ENCODE data around the gene N4BP2L2. TPM values are rescaled to one million over a fixed set of nuclear protein-coding genes. Genes with fewer than 3 reads are reported as not detected.

The N4BP2L2 gene
- total and polyA plus RNA-seq, 2 experiments from 2014 or later = 63.1 to 160 TPM

DNA sequence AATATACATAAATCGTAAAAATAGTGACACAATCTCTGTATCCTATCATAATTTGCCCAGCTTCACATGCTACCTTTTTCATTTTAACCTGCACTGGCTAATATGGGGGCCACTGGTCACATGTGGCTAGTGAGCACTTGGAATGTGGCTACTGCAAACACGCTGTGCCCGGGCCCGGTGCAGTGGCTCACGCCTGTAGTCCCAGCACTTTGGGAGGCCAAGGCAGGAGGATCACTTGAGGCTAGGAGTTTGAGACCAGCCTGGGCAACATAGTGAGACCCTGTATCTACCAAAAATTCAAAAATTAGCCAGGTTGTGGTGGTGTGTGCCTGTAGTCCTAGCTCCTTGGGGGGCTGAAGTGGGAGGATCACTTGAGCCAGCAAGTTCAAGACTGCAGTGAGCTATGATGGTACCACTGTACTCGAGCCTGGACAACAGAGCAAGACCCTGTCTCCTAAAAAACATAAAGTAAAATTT, 109.1 kb downstream of the N4BP2L2 start:
- no peaks in the 10 kb centered on the region for H3K36me3 ChIP-seq (ENCODE audit: insufficient read depth)
- H3K27ac ChIP-seq (ENCODE audit: low read depth) = no peak overlapping the region
- TF ChIP-seq NANOG (IDR thresholded peaks at IDR 0.05; ENCODE audit: borderline replicate concordance) (no peak), EZH2 (IDR thresholded peaks at IDR 0.05; ENCODE audit: low read depth, unreplicated experiment) (no peak), CREB1 (CRISPR knock-in tag; IDR thresholded peaks at IDR 0.05; ENCODE audit: low read depth) (no peak), ZNF331 (CRISPR knock-in tag; IDR thresholded peaks at IDR 0.05; ENCODE audit: low read depth) (no peak), JUNB (IDR thresholded peaks at IDR 0.05; ENCODE audit: unreplicated experiment) (no peak), STAT1 (IDR thresholded peaks at IDR 0.05; ENCODE audit: unreplicated experiment) (no peak), EZH2phosphoT487 (IDR thresholded peaks at IDR 0.05; ENCODE audit: unreplicated experiment) (no peak), ZNF114 (CRISPR knock-in tag; IDR thresholded peaks at IDR 0.05) (no peak)
- TF ChIP-seq, protein P1, sequence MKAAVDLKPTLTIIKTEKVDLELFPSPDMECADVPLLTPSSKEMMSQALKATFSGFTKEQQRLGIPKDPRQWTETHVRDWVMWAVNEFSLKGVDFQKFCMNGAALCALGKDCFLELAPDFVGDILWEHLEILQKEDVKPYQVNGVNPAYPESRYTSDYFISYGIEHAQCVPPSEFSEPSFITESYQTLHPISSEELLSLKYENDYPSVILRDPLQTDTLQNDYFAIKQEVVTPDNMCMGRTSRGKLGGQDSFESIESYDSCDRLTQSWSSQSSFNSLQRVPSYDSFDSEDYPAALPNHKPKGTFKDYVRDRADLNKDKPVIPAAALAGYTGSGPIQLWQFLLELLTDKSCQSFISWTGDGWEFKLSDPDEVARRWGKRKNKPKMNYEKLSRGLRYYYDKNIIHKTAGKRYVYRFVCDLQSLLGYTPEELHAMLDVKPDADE (IDR thresholded peaks at IDR 0.05) = no peak
- TF ChIP-seq, protein P2, sequence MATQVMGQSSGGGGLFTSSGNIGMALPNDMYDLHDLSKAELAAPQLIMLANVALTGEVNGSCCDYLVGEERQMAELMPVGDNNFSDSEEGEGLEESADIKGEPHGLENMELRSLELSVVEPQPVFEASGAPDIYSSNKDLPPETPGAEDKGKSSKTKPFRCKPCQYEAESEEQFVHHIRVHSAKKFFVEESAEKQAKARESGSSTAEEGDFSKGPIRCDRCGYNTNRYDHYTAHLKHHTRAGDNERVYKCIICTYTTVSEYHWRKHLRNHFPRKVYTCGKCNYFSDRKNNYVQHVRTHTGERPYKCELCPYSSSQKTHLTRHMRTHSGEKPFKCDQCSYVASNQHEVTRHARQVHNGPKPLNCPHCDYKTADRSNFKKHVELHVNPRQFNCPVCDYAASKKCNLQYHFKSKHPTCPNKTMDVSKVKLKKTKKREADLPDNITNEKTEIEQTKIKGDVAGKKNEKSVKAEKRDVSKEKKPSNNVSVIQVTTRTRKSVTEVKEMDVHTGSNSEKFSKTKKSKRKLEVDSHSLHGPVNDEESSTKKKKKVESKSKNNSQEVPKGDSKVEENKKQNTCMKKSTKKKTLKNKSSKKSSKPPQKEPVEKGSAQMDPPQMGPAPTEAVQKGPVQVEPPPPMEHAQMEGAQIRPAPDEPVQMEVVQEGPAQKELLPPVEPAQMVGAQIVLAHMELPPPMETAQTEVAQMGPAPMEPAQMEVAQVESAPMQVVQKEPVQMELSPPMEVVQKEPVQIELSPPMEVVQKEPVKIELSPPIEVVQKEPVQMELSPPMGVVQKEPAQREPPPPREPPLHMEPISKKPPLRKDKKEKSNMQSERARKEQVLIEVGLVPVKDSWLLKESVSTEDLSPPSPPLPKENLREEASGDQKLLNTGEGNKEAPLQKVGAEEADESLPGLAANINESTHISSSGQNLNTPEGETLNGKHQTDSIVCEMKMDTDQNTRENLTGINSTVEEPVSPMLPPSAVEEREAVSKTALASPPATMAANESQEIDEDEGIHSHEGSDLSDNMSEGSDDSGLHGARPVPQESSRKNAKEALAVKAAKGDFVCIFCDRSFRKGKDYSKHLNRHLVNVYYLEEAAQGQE (IDR thresholded peaks at IDR 0.05; ENCODE audit: unreplicated experiment) = no peak
- TF ChIP-seq, protein P3, sequence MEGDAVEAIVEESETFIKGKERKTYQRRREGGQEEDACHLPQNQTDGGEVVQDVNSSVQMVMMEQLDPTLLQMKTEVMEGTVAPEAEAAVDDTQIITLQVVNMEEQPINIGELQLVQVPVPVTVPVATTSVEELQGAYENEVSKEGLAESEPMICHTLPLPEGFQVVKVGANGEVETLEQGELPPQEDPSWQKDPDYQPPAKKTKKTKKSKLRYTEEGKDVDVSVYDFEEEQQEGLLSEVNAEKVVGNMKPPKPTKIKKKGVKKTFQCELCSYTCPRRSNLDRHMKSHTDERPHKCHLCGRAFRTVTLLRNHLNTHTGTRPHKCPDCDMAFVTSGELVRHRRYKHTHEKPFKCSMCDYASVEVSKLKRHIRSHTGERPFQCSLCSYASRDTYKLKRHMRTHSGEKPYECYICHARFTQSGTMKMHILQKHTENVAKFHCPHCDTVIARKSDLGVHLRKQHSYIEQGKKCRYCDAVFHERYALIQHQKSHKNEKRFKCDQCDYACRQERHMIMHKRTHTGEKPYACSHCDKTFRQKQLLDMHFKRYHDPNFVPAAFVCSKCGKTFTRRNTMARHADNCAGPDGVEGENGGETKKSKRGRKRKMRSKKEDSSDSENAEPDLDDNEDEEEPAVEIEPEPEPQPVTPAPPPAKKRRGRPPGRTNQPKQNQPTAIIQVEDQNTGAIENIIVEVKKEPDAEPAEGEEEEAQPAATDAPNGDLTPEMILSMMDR (conservative IDR thresholded peaks at IDR 0.05; ENCODE audit: low read depth in 2 of 2) = no peak
- H3K79me2 ChIP-seq (replicated peaks; ENCODE audit: insufficient read depth) = 0 out of 2 replicates have a peak, but pooled peaks cover 7% of the 10 kb centered on the region
- Mint-ChIP-seq H3K4me1 (peaks cover 19% of the 10 kb centered on the region), H3K36me3 (ENCODE audit: low read depth) (no peaks in the 10 kb centered on the region; the same call in 2 of the 3 replicates), H3K27ac (no peak overlapping the region), H3K4me3 (no peak overlapping the region), H3K27me3 (ENCODE audit: insufficient read depth, low read depth, poor library complexity) (peaks cover 6% of the 10 kb centered on the region), H3K9me3 (no peaks in the 10 kb centered on the region)
- H2AFZ ChIP-seq = no peak overlapping the region
- H3K4me3 ChIP-seq = no peak overlapping the region
- ATAC-seq = no peak
- H3F3A ChIP-seq (replicated peaks; ENCODE audit: low read depth) = peaks cover 14% of the 10 kb centered on the region; the same call in 1 of the 2 replicates
- 0 out of 2 replicates have a peak, but pooled peaks cover 3% of the 10 kb centered on the region for H4K20me1 ChIP-seq (replicated peaks; ENCODE audit: insufficient read depth)
- DNase-seq (ENCODE audit: low spot score) = no peak
- no peaks in the 10 kb centered on the region for H3K9me2 ChIP-seq (ENCODE audit: insufficient read depth)
- no peak overlapping the region for H3K4me2 ChIP-seq
- peaks cover 18% of the 10 kb centered on the region for H3K27me3 ChIP-seq (ENCODE audit: insufficient read depth)
- peaks cover 18% of the 10 kb centered on the region for H3K4me1 ChIP-seq (ENCODE audit: insufficient read depth)

Measured in GM23338 (cell line).